ENCODE results near the gene AQP7. TPM values are rescaled to one million over a fixed set of nuclear protein-coding genes. Genes with fewer than 3 reads are reported as not detected.

AQP7 gene
- total and polyA plus RNA-seq, 7 donors: 0.33 to 14.6 (median 5.7) TPM; not detected in 1

- Histone ChIP-seq H3K27me3 (no peaks in the 10 kb centered on the region), H3K27ac (peak overlapping the region; percentile 62 to 88 (median 76)), H3K4me1 (peaks cover 0 to 45% (median 30%) of the 10 kb centered on the region in 4 donors), H3K9me3 (no peaks in the 10 kb centered on the region), H3K36me3 (peaks cover 8 to 43% (median 30%) of the 10 kb centered on the region in 4 donors), H3K4me3 (no peak overlapping the region)
- no peak for TF ChIP-seq CTCF (IDR thresholded peaks at IDR 0.05)
- TF ChIP-seq POLR2AphosphoS5 (IDR thresholded peaks at IDR 0.05): no peak
- no peak for TF ChIP-seq EP300 (IDR thresholded peaks at IDR 0.05)
- TF ChIP-seq POLR2A (IDR thresholded peaks at IDR 0.05): no peak
- intact Hi-C loops (cut with DNase I): no loop called here
- DNase-seq: no peak
- 95 to 97% methylated on average over 4 of the region's 4 CpGs for WGBS, 2 donors
These were observed 53.4 kb downstream of the AQP7 start for GRCh38 chr9:33348998-33349397.

- peaks cover 0 to 39% (median 27%) of the 10 kb centered on the region in 4 donors for H3K4me1 ChIP-seq
- H3K27ac ChIP-seq: peak overlapping the region; percentile 46 to 73 (median 62)
- no peak for DNase-seq
- peaks cover 14 to 67% (median 41%) of the 10 kb centered on the region in 4 donors for H3K36me3 ChIP-seq
- H3K27me3 ChIP-seq: no peaks in the 10 kb centered on the region
- no peaks in the 10 kb centered on the region for H3K9me3 ChIP-seq
- intact Hi-C loops (cut with DNase I): no loop called here
- H3K4me3 ChIP-seq: no peak overlapping the region
- no peak for TF ChIP-seq POLR2A (IDR thresholded peaks at IDR 0.05)
- TF ChIP-seq POLR2AphosphoS5 (IDR thresholded peaks at IDR 0.05): no peak
- TF ChIP-seq CTCF (IDR thresholded peaks at IDR 0.05): no peak
- TF ChIP-seq EP300 (IDR thresholded peaks at IDR 0.05): no peak
- 92 to 97% methylated on average over 4 of the region's 4 CpGs for WGBS, 2 donors
These were observed 55.8 kb downstream of the AQP7 start for GRCh38 chr9:33346564-33346963.

GRCh38 chr9:33344145-33344544, 58.2 kb downstream of the AQP7 start:
- peak overlapping the region in 1 of 4 donors; percentile 3 for H3K27ac ChIP-seq
- no peak overlapping the region for H3K4me3 ChIP-seq
- intact Hi-C loops (cut with DNase I): no loop called here
- H3K36me3 ChIP-seq: peaks cover 24 to 92% (median 64%) of the 10 kb centered on the region in 4 donors
- DNase-seq: no peak
- no peak for TF ChIP-seq EP300 (IDR thresholded peaks at IDR 0.05)
- no peak for TF ChIP-seq CTCF (IDR thresholded peaks at IDR 0.05)
- no peak for TF ChIP-seq POLR2AphosphoS5 (IDR thresholded peaks at IDR 0.05)
- TF ChIP-seq POLR2A (IDR thresholded peaks at IDR 0.05): no peak
- 71 to 79% methylated on average over 3 of the region's 3 CpGs for WGBS, 2 donors
- H3K9me3 ChIP-seq: peaks cover 0 to 3% (median 0%) of the 10 kb centered on the region in 4 donors
- no peaks in the 10 kb centered on the region for H3K27me3 ChIP-seq
- H3K4me1 ChIP-seq: peaks cover 0 to 16% (median 6%) of the 10 kb centered on the region in 4 donors

GRCh38 chr9:33341182-33341581, 61.2 kb downstream of the AQP7 start:
- H3K36me3 ChIP-seq: peaks cover 16 to 99% (median 64%) of the 10 kb centered on the region in 4 donors
- peaks cover 0 to 3% (median 0%) of the 10 kb centered on the region in 4 donors for H3K4me1 ChIP-seq
- H3K27me3 ChIP-seq: no peaks in the 10 kb centered on the region
- intact Hi-C loops (cut with DNase I): no loop called here
- DNase-seq: no peak
- WGBS, 2 donors: 96 to 98% methylated on average over 3 of the region's 3 CpGs
- no peak for TF ChIP-seq POLR2AphosphoS5 (IDR thresholded peaks at IDR 0.05)
- no peak for TF ChIP-seq EP300 (IDR thresholded peaks at IDR 0.05)
- no peak for TF ChIP-seq POLR2A (IDR thresholded peaks at IDR 0.05)
- no peak for TF ChIP-seq CTCF (IDR thresholded peaks at IDR 0.05)
- no peak overlapping the region for H3K4me3 ChIP-seq
- peaks cover 0 to 3% (median 0%) of the 10 kb centered on the region in 4 donors for H3K9me3 ChIP-seq
- H3K27ac ChIP-seq: no peak overlapping the region

- Histone ChIP-seq H3K27ac (no peak overlapping the region), H3K9me3 (peaks cover 0 to 3% (median 0%) of the 10 kb centered on the region in 4 donors), H3K4me1 (no peaks in the 10 kb centered on the region), H3K36me3 (peaks cover 16 to 93% (median 59%) of the 10 kb centered on the region in 4 donors), H3K27me3 (no peaks in the 10 kb centered on the region), H3K4me3 (no peak overlapping the region)
- DNase-seq: no peak
- no peak for TF ChIP-seq POLR2A (IDR thresholded peaks at IDR 0.05)
- TF ChIP-seq EP300 (IDR thresholded peaks at IDR 0.05): no peak
- no peak for TF ChIP-seq CTCF (IDR thresholded peaks at IDR 0.05)
- no peak for TF ChIP-seq POLR2AphosphoS5 (IDR thresholded peaks at IDR 0.05)
- 97% methylated on average over 3 of the region's 3 CpGs for WGBS, 2 donors
- intact Hi-C loops (cut with DNase I): no loop called here
These were observed 62.2 kb downstream of the AQP7 start for GRCh38 chr9:33340186-33340585.
